Measurements from ENCODE around the gene C3orf18. TPM values are rescaled to one million over a fixed set of nuclear protein-coding genes. Genes with fewer than 3 reads are reported as not detected.

The C3orf18 gene
- total RNA-seq, 2 donors from 2014 or later: 7.5 to 11.0 TPM

DNA sequence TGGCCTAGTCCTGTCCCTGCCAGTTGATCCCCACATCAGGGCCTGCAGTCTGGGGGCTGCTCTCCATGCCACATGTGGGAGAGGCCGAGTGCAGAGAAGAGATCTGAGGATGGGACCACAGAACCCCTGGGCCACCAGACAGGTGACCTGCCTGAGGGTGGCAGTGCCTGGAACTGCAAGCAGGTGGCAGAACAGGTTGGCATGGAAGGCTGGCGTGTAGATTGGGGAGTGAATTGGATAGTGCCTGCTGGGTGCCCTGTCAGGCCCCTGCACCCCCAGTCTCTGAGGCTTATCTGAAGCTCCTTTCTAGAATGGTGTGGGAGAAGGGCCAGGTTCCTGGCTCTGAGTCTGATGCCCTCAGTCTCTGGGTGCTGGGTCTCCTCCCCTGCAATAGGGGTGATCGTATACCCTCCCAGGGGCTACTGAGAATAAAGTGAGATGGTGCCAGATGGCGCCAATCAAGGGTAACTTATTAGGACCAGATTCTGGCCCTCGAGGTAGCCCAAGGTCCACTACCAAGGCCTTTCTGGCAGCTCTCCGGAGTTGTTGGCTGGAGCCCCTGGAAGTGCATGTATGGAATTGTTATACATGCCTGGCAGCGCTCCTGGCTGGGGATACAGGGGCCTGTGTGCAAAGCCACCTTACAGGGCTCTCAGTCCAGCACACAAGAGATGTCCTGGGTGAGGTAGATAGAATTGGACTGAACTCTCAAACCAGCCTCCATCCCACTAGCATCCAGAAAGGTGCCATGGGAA is 15.7 kb downstream of the C3orf18 start:
- intact Hi-C loops (cut with DNase I): no loop called here
- DNase-seq (ENCODE audit: low spot score): no peak
- Histone ChIP-seq H3K4me1 (replicated peaks) (no peaks in the 10 kb centered on the region), H3K27ac (no peak overlapping the region), H3K36me3 (no peaks in the 10 kb centered on the region), H3K9me3 (no peaks in the 10 kb centered on the region), H3K27me3 (replicated peaks; ENCODE audit: insufficient read depth) (no peaks in the 10 kb centered on the region), H3K4me3 (no peak overlapping the region)
- 65% methylated on average over 7 of the region's 7 CpGs for WGBS
- TF ChIP-seq, protein P1, sequence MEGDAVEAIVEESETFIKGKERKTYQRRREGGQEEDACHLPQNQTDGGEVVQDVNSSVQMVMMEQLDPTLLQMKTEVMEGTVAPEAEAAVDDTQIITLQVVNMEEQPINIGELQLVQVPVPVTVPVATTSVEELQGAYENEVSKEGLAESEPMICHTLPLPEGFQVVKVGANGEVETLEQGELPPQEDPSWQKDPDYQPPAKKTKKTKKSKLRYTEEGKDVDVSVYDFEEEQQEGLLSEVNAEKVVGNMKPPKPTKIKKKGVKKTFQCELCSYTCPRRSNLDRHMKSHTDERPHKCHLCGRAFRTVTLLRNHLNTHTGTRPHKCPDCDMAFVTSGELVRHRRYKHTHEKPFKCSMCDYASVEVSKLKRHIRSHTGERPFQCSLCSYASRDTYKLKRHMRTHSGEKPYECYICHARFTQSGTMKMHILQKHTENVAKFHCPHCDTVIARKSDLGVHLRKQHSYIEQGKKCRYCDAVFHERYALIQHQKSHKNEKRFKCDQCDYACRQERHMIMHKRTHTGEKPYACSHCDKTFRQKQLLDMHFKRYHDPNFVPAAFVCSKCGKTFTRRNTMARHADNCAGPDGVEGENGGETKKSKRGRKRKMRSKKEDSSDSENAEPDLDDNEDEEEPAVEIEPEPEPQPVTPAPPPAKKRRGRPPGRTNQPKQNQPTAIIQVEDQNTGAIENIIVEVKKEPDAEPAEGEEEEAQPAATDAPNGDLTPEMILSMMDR (IDR thresholded peaks at IDR 0.05): peak in 2 of 4 experiments; percentile 13 to 33
- no peak for TF ChIP-seq POLR2A (IDR thresholded peaks at IDR 0.05)

DNA sequence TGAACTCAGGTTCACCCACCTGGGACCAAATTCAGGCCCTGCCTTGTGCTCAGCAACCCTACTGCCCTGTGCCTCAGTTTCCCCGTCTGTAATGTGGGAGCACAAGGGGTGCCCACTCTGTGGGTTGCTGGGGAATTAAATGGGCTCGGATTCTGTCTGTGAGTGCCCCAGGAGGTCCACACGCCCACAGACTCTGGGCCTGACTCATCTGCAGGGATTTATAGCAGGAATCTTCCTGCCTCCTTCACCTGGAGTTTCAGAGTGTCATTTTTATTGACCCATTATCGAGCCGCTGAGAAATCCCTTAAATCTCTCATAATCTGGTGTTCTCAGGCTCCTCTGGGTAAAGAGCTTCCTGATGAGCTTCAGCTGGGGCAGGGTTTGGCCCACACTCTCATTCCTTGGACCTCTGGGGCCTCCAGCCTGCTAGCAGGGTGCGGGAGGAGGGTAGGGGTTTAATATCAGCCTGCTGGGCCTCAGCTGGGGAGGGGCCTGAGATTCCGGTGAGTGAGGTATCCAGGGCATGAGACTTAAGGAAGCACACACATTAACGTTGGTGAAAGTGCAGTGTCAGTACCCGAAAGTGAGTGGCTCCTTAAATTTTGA is 16.4 kb downstream of the C3orf18 start:
- H3K4me1 ChIP-seq (replicated peaks): no peaks in the 10 kb centered on the region
- H3K27ac ChIP-seq: no peak overlapping the region
- no peak overlapping the region for H3K4me3 ChIP-seq
- H3K36me3 ChIP-seq: no peaks in the 10 kb centered on the region
- WGBS: 47% methylated on average over 9 of the region's 9 CpGs
- TF ChIP-seq, protein P1 (IDR thresholded peaks at IDR 0.05): no peak
- no peak for TF ChIP-seq POLR2A (IDR thresholded peaks at IDR 0.05)
- H3K9me3 ChIP-seq: no peaks in the 10 kb centered on the region
- intact Hi-C loops (cut with DNase I): no loop called here
- H3K27me3 ChIP-seq (replicated peaks; ENCODE audit: insufficient read depth): no peaks in the 10 kb centered on the region
- DNase-seq (ENCODE audit: low spot score): no peak

DNA sequence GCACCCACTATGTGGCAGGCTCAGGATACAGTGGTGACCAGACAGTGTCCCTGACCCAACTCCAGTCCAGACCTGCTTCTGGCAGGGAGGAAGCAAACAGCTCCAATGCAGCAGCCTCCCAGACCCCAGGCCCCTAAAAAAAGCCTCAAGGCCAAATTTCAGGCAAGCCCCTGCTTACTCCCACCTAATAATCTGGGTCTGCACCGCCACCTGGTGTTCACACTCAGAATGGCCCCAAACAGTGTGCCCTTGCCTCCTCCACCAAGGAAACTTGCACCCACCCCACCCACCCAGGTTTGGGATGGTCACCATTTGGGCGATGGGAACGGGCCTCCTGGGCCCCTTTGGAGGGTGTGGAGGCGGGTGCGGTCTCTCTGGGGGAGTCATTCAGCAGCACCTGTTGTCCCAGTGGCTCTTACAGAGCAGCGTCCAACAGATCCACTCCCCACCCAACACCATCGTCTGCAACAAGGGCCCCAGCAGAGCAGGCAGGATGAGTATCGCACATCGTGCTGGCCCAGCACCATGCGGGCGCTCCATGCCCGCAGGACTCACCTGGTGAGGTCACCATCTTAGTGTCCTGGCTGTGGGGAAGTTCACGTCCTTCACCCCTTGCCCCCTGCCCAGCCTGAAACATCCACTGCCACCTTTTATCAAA is 17.3 kb downstream of the C3orf18 start:
- 46% methylated on average over 13 of the region's 13 CpGs for WGBS
- intact Hi-C loops (cut with DNase I): no loop called here
- Histone ChIP-seq H3K27ac (no peak overlapping the region), H3K36me3 (no peaks in the 10 kb centered on the region), H3K27me3 (replicated peaks; ENCODE audit: insufficient read depth) (no peaks in the 10 kb centered on the region), H3K4me3 (no peak overlapping the region), H3K9me3 (no peaks in the 10 kb centered on the region), H3K4me1 (replicated peaks) (no peaks in the 10 kb centered on the region)
- no peak for TF ChIP-seq POLR2A (IDR thresholded peaks at IDR 0.05)
- TF ChIP-seq, protein P1 (IDR thresholded peaks at IDR 0.05): peak; percentile 18 to 71 (median 64)
- no peak for TF ChIP-seq POLR2AphosphoS5 (IDR thresholded peaks at IDR 0.05)
- DNase-seq (ENCODE audit: low spot score): no peak

DNA sequence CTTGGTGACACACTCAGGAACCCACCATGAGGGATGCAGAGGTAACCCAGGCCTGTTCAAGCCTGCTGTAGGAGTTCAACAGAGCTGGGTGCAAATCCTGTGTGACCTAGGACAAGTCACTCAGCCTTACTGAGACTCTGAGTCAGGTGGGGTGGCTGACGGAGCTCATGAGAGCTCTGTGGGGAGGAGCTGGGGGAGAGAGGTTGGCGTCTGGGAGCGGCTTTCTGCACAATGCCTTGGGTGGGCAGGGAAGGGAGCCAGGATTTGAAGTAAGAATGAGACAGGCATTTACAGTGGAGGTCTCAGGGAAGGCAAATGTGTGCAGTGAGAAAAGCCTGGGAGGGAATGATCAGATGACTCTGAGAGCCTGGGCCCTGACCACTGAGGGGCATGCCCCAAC is 18.3 kb downstream of the C3orf18 start:
- no peaks in the 10 kb centered on the region for H3K36me3 ChIP-seq
- no peak for DNase-seq (ENCODE audit: low spot score)
- TF ChIP-seq, protein P1 (IDR thresholded peaks at IDR 0.05): no peak
- TF ChIP-seq POLR2A (IDR thresholded peaks at IDR 0.05) (no peak), POLR2AphosphoS5 (IDR thresholded peaks at IDR 0.05) (no peak)
- H3K9me3 ChIP-seq: no peaks in the 10 kb centered on the region
- no peaks in the 10 kb centered on the region for H3K4me1 ChIP-seq (replicated peaks)
- no peak overlapping the region for H3K27ac ChIP-seq
- no peaks in the 10 kb centered on the region for H3K27me3 ChIP-seq (replicated peaks; ENCODE audit: insufficient read depth)
- WGBS: 78% methylated on average over 3 of the region's 3 CpGs
- H3K4me3 ChIP-seq: no peak overlapping the region
- intact Hi-C loops (cut with DNase I): no loop called here
